Kidney epithelial cell (primary cell): ENCODE results near the gene GOSR2. TPM values are rescaled to one million over a fixed set of nuclear protein-coding genes. Genes with fewer than 3 reads are reported as not detected.

Experiments used
- DNase-seq: peaks from one replicate; pipeline ENCODE4 v3.0.0-alpha.2; 2010; ENCODE audit warnings: low read depth
- H3K27me3 ChIP-seq: 2 replicates; pipeline ENCODE4 v1.6.0; 2011; ENCODE audit warnings: low read length; ENCODE audit not compliant: control insufficient read depth, insufficient read depth
- H3K36me3 ChIP-seq: 2 replicates; pipeline ENCODE4 v1.5.1; 2011; ENCODE audit warnings: low read length; ENCODE audit not compliant: control insufficient read depth, insufficient read depth
- H3K4me3 ChIP-seq: 2 replicates; pipeline ENCODE4 v1.5.1; 2011; ENCODE audit warnings: low read depth, mild to moderate bottlenecking, control low read depth, low read length
- CTCF ChIP-seq: IDR thresholded peaks from 2 replicates; pipeline ENCODE4 v1.5.1; 2011; ENCODE audit warnings: mild to moderate bottlenecking, moderate library complexity, low read length, control low read depth, inconsistent platforms; ENCODE audit not compliant: insufficient read depth, poor library complexity, severe bottlenecking
- total RNA-seq: library from RNA; depleted of rRNA; stranded (reverse); fragments of >200 nt; gene quantifications from 2 replicates; pipeline ENCODE4 v1.2.3, GENCODE V29; 2015

Gene GOSR2
- total RNA-seq, 1 donor from 2014 or later = 37.4 TPM

DNA sequence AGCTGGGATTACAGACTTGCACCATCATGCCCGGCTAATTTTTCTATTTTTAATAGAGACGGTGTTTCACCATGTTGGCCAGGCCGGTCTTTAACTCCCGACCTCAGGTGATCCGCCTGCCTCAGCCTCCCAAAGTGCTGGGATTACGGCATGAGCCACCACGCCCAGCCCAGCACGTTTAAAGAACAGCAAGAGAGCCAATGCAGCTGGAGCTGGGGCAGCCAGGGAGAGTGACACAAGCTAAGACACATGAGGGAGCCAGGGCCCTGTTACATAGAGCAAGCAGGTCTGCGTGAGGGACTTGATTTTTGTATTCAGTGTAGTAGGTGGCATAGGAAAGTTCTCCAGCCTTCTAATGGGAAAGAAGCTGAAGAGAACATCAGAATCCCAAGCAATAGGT, 21.7 kb upstream of the GOSR2 start:
- H3K4me3 ChIP-seq = no peak overlapping the region
- H3K27me3 ChIP-seq = peaks cover 8% of the 10 kb centered on the region
- no peak for TF ChIP-seq CTCF
- no peak for DNase-seq
- no peaks in the 10 kb centered on the region for H3K36me3 ChIP-seq

GRCh38 chr17:46903762-46904672, 18.9 kb upstream of the GOSR2 start:
- peaks cover 4% of the 10 kb centered on the region for H3K27me3 ChIP-seq
- no peak overlapping the region for H3K4me3 ChIP-seq
- TF ChIP-seq CTCF = no peak
- DNase-seq = no peak
- H3K36me3 ChIP-seq = no peaks in the 10 kb centered on the region

- no peak for DNase-seq
- no peak overlapping the region for H3K4me3 ChIP-seq
- H3K27me3 ChIP-seq = peaks cover 9% of the 10 kb centered on the region
- TF ChIP-seq CTCF = no peak
- H3K36me3 ChIP-seq = no peaks in the 10 kb centered on the region
Observed at GRCh38 chr17:46908068-46908737, 14.8 kb upstream of the GOSR2 start.

- no peak for DNase-seq
- Histone ChIP-seq H3K36me3 (no peaks in the 10 kb centered on the region), H3K27me3 (peaks cover 7% of the 10 kb centered on the region), H3K4me3 (no peak overlapping the region)
- TF ChIP-seq CTCF = no peak
Observed at GRCh38 chr17:46910179-46910927, 12.6 kb upstream of the GOSR2 start.

DNA sequence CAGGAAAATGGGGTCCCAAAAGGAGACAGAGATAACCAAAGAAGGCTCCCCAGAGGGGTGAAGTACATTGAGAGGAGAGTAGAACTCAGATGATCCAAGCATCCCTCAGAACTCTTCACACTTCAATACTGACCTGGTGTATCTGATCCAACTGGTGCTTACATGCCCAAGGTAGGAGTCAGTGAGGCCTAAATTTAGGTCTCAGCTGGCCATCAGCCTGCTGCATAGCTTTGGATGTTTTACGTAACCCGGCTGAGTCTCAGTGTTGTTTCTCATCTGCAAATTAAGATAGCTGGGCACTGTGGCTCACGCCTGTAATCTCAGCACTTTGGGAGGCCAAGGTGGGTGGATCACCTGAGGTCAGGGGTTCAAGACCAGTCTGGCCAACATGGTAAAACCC, 11.6 kb upstream of the GOSR2 start:
- no peak for DNase-seq
- H3K27me3 ChIP-seq = peaks cover 7% of the 10 kb centered on the region
- no peak for TF ChIP-seq CTCF
- no peak overlapping the region for H3K4me3 ChIP-seq
- no peaks in the 10 kb centered on the region for H3K36me3 ChIP-seq
